Urinary bladder (tissue), 4 donors: ENCODE results near the gene FAN1. TPM values are rescaled to one million over a fixed set of nuclear protein-coding genes. Genes with fewer than 3 reads are reported as not detected.

Experiments
- DNase-seq: peaks from one replicate; pipeline ENCODE4 v3.0.0-alpha.2; 2015; ENCODE audit errors: extremely low spot score
- H3K27ac ChIP-seq: one replicate; pipeline ENCODE4 v1.5.1; 2013; ENCODE audit warnings: low read depth, mild to moderate bottlenecking, moderate library complexity
- H3K36me3 ChIP-seq: one replicate; pipeline ENCODE4 v1.6.1; 2013; ENCODE audit warnings: mild to moderate bottlenecking, moderate library complexity; ENCODE audit not compliant: insufficient read depth
- H3K4me1 ChIP-seq: one replicate; pipeline ENCODE4 v1.6.1; 2013; ENCODE audit warnings: mild to moderate bottlenecking, moderate library complexity; ENCODE audit not compliant: insufficient read depth
- H3K4me3 ChIP-seq: one replicate; pipeline ENCODE4 v1.5.1; 2013; ENCODE audit warnings: low read depth, low read length
- WGBS: extraction: QIAGEN DNeasy Blood & Tissue Kit; methylation state at CpG from one replicate; pipeline ENCODE4 v1.1.7; 2013; 5-methylcytosine and 5-hydroxymethylcytosine counted together
- polyA plus RNA-seq: library from polyadenylated mRNA; stranded (reverse); fragments of 200-250 nt; gene quantifications from one replicate; pipeline ENCODE4 v1.2.3, GENCODE V29; 2013
- total RNA-seq: library from RNA; depleted of rRNA; stranded (reverse); fragments of >200 nt; gene quantifications from one replicate; pipeline ENCODE4 v1.2.3, GENCODE V29; 2014
- donor health status: healthy with polysubstance abuse.
- donor health status: healthy.

The FAN1 gene
- total and polyA plus RNA-seq, 2 donors, result 14.9 to 34.3 TPM

- no peaks in the 10 kb centered on the region for H3K36me3 ChIP-seq
- no peak for DNase-seq
- no peak overlapping the region for H3K4me3 ChIP-seq
- no peaks in the 10 kb centered on the region for H3K4me1 ChIP-seq
- H3K27ac ChIP-seq, result no peak overlapping the region
- WGBS, result 87% methylated on average over 1 of the region's 1 CpG
These were observed 1.8 kb upstream of the FAN1 start for GRCh38 chr15:30901889-30902288.

DNA sequence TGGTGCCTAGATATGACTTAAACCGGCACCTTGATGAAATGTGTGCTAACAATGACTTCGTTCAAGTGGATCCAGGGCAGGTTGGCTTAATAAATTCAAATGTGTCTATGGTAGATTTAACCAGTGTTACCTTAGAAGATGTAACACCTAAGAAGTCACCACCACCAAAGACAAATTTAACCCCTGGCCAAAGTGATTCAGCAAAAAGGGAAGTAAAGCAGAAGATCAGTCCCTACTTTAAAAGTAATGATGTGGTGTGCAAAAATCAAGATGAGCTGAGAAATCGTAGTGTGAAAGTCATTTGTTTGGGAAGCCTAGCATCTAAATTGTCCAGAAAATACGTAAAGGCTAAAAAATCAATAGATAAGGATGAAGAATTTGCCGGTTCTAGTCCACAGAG, 1.1 kb downstream of the FAN1 start:
- Histone ChIP-seq H3K36me3 (no peaks in the 10 kb centered on the region), H3K4me1 (no peaks in the 10 kb centered on the region), H3K27ac (no peak overlapping the region), H3K4me3 (no peak overlapping the region)
- no peak for DNase-seq
- 95% methylated on average over 5 of the region's 5 CpGs for WGBS

DNA sequence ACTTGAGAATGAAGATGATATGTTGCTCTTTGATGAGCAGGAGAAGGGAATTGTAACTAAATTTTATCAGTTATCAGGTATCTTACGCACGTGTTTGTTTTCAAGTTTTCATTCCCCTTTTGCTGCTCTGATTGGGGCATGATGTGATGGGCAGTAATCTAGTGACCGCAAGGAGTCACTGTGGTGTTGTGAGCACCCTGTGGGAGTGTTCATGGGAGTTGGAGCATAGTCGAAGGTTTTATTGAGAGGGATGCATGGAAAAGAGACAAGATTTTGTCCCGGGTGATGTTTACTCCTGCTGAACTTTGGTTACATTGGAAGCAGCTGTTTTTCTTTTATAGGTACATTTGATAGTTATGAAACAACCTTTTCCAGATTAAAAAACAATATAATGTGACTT, 2.1 kb downstream of the FAN1 start:
- Histone ChIP-seq H3K27ac (no peak overlapping the region), H3K4me1 (no peaks in the 10 kb centered on the region), H3K4me3 (no peak overlapping the region), H3K36me3 (no peaks in the 10 kb centered on the region)
- 73% methylated on average over 5 of the region's 5 CpGs for WGBS
- no peak for DNase-seq

DNA sequence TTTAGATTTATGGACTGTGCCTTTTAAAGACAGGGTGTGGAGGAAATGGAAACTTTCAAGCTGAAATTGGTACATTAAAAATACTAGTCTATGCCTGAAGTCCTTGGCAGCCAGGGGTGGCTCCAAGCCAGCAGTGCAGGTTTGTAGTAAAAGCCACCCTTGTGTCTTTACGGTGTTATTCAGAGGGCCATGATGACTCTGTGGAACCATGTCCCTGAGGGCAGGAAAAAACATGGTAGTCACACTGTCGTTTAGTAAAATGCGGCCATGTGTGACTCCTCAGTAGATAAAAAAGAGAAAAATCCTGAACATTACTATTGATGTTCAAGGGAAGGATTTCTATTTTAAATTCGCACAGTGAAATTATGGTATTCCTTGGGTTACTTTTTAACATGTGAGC, 2.7 kb downstream of the FAN1 start:
- Histone ChIP-seq H3K36me3 (no peaks in the 10 kb centered on the region), H3K4me3 (no peak overlapping the region), H3K4me1 (no peaks in the 10 kb centered on the region), H3K27ac (no peak overlapping the region)
- DNase-seq, result no peak
- 79% methylated on average over 4 of the region's 4 CpGs for WGBS

DNA sequence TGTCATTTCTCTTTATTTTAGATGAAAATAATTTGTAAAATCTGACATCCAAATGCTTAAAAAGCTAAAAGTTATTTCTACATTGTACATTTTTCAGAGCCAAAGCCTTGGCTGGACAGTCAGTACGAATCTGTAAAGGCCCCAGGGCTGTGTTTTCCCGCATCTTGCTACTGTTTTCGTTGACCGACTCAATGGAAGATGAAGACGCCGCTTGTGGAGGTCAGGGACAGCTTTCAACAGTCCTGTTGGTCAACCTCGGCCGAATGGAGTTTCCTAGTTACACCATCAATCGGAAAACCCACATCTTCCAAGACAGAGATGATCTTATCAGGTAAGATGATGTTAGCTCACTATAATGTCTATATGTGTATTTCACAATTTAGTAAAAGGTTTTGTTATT, 10.0 kb downstream of the FAN1 start:
- WGBS, result 98% methylated on average over 9 of the region's 9 CpGs
- H3K27ac ChIP-seq, result no peak overlapping the region
- no peaks in the 10 kb centered on the region for H3K4me1 ChIP-seq
- no peaks in the 10 kb centered on the region for H3K36me3 ChIP-seq
- DNase-seq, result no peak
- H3K4me3 ChIP-seq, result no peak overlapping the region

DNA sequence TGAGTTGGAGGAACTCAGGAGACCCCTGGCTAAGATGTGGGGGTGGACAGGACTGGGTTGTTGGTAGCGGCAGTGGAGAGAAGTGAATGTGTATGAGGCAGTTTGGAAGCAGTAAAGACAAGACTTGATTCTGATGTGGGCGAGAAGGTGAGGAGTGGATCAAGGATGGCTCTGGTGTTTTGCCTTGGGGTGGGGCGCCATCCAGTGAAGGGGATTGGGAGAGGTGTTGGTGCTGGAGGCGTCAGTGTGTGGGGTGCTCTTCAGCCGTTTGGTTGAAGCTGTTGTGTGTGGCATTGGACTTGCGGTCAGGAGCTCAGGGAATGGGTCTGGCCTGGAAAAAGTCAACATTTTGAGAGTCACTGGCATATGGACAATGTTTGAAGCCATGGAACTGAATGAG, 13.3 kb downstream of the FAN1 start:
- no peak overlapping the region for H3K4me3 ChIP-seq
- 89% methylated on average over 6 of the region's 6 CpGs for WGBS
- no peak overlapping the region for H3K27ac ChIP-seq
- DNase-seq, result no peak
- no peaks in the 10 kb centered on the region for H3K36me3 ChIP-seq
- no peaks in the 10 kb centered on the region for H3K4me1 ChIP-seq

GRCh38 chr15:30917675-30918074, 14.0 kb downstream of the FAN1 start:
- no peaks in the 10 kb centered on the region for H3K4me1 ChIP-seq
- H3K4me3 ChIP-seq, result no peak overlapping the region
- WGBS, result 92% methylated on average over 1 of the region's 1 CpG
- H3K27ac ChIP-seq, result no peak overlapping the region
- no peaks in the 10 kb centered on the region for H3K36me3 ChIP-seq
- no peak for DNase-seq

DNA sequence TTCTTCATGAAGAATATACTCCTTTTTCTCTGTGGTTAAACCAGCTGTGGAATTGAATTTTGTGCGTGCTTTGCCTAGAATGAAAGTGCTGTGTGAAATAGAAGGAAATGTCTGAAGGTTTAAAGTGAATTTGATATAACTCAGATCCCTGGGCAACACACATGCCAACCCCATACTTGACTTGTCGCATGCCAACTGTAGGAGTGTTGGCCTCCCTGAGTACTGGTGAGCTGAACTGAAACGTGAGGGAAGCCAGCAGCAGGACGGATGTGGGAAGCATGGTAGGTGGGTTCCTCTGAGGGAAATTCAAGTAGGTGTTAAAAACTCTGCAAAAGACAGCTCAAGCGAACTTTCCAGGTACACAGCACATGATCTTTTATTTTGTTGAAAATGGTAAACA, 14.7 kb downstream of the FAN1 start:
- Histone ChIP-seq H3K36me3 (no peaks in the 10 kb centered on the region), H3K27ac (no peak overlapping the region)
- 92% methylated on average over 5 of the region's 5 CpGs for WGBS

DNA sequence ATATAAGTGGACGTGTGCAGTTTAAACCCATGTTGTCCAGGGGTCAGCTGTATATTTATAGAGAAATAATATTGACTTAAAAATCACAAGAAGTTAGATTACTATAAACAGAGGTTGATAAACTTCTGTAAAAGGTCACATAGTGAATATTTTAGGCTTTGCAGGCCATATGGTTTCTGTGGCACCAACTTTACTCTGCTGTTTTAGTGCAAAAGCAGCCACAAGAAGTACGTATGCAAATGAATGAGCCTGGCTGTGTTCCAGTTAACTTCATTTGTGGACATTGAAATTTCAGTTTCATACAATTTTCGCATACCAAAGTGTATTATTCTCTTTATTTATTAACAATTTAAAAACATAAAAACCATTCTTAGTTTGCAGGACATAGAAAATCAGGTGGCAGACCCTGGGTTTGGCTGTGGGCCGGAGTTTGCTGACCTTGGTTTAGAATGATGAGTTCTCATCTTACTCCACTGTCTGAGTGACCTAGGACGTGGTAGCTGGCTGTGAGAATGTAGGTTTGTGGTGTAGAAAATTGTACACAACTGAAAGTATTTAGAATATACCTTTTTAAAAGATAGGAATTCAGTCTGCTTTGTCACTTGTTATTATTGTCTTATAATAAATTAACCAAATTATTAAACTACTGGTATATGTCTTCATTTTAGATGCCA, 16.3 kb downstream of the FAN1 start:
- no peaks in the 10 kb centered on the region for H3K36me3 ChIP-seq

More for the DNA sequence above, 14.7 kb downstream of the FAN1 start:
- Histone ChIP-seq H3K4me1 (no peaks in the 10 kb centered on the region), H3K4me3 (no peak overlapping the region)
- DNase-seq, result no peak

DNA sequence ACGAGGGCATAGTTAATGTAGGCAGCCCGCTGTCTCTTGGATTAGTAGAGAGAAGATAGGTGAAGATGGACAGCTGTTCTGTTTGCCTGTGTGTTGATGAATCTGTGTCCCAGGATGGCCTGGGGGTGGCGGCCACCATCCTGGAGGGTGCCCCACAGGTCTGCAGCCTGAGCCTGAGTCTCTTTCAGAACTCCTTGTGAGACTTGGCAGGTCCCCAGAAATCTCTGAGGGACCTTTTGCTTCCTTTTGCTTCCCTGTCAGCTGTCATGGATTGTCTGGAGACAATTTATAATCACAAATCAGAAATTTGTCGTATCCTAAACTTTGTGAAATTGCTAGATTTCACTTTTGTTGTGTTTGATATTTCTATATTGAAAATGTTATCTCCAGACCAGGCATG, 17.4 kb downstream of the FAN1 start:
- Histone ChIP-seq H3K36me3 (no peaks in the 10 kb centered on the region), H3K27ac (no peak overlapping the region), H3K4me1 (no peaks in the 10 kb centered on the region), H3K4me3 (no peak overlapping the region)
- no peak for DNase-seq
- WGBS, result 89% methylated on average over 4 of the region's 4 CpGs

More for the DNA sequence above, 16.3 kb downstream of the FAN1 start:
- Histone ChIP-seq H3K27ac (no peak overlapping the region), H3K4me3 (no peak overlapping the region), H3K4me1 (no peaks in the 10 kb centered on the region)
- DNase-seq, result no peak
- 80% methylated on average over 5 of the region's 5 CpGs for WGBS

GRCh38 chr15:30921781-30922479, 18.2 kb downstream of the FAN1 start:
- H3K36me3 ChIP-seq, result no peaks in the 10 kb centered on the region
- 70% methylated on average over 9 of the region's 9 CpGs for whole genome bisulfite sequencing
- DNase-seq, result no peak
- H3K4me1 ChIP-seq, result no peaks in the 10 kb centered on the region
- no peak overlapping the region for H3K4me3 ChIP-seq
- no peak overlapping the region for H3K27ac ChIP-seq

DNA sequence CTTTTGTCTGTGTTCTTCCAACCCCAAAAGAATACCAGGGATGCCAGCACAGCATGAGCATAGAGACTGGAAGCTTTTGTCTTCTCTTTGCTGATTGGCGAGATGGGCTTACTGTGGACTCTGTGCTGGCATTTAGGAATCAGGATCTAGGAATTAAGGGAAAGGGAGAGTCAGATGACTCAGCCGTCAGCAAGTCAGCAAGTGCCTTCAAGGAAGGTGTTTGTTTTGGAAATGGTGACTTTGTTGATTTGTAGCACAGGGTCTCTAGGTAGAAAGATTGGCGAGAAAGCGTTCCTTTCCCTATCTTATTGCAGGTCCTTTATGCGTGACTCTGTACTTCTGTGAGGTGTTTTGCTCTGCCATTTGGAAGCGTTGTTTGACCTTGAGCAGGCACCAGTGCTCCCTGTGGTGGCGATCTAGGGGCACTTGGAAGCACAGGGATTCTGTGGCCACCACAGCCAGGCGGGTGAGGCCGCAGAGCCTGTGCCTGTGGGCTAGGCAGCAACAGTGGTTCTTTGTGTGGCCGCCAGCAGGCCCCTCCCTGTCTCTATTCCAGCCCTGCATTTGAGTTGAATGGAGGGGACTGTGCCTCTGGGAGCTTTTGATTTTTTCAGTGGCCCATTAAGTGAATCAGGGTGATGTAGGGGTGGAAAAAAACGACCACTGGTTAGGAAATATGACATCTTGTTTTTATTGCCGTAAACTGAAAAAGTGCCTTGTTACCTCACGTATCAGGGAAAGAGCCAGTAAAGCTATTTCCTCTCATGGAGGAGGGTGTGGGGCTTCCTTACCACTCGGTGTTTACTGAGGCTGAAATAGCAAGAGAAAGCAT, 19.0 kb downstream of the FAN1 start:
- 77% methylated on average over 14 of the region's 14 CpGs for WGBS
- Histone ChIP-seq H3K36me3 (no peaks in the 10 kb centered on the region), H3K4me3 (no peak overlapping the region), H3K27ac (no peak overlapping the region), H3K4me1 (no peaks in the 10 kb centered on the region)
- no peak for DNase-seq

DNA sequence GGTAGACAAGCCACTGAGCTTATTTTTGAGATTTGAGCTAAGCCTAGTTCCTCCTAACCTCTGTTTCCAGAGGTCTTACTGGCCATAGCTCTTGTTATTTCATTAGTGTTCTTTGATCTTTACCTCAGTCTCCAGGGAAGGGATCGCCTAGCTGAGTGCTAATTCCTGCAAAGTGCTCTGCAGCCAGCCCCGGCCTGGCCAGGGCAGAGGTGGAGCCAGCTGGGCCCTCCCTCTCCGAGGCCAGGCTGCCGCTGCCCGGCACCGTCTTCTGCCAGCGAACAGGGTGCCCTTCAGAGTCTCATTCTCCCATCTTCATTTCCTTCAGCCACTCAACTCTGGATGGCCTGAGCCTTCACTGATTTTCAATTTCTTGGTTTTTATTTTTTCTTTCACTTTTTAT, 19.7 kb downstream of the FAN1 start:
- H3K4me3 ChIP-seq, result no peak overlapping the region
- WGBS, result 67% methylated on average over 7 of the region's 7 CpGs

DNA sequence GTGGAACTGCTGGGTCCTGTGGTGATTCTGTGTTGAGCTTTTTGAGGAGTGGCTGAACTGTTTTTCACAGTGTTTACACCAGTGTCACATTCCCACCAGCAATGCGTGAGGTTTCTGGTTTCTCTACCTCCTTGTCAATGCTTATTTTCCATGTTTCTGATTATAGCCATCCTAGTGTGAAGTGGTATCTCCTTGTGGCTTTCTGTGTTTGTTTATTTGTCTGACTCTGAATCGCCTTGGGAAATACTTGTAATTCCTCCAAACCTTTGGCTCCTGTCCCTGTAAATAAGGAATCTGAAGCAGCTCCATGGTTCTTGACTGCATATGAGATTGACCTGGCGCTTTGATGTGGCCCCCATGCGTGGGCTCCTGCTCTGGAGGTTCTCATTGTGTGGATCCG, 20.6 kb downstream of the FAN1 start:
- no peaks in the 10 kb centered on the region for H3K4me1 ChIP-seq
- H3K4me3 ChIP-seq, result no peak overlapping the region
- no peaks in the 10 kb centered on the region for H3K36me3 ChIP-seq
- 80% methylated on average over 5 of the region's 5 CpGs for WGBS
- no peak overlapping the region for H3K27ac ChIP-seq
- DNase-seq, result no peak

More for the DNA sequence above, 19.7 kb downstream of the FAN1 start:
- H3K27ac ChIP-seq, result no peak overlapping the region
- H3K36me3 ChIP-seq, result no peaks in the 10 kb centered on the region
- no peak for DNase-seq
- no peaks in the 10 kb centered on the region for H3K4me1 ChIP-seq
